Lower leg skin (tissue), 3 donors: ENCODE results near the gene ABCC1.

Experiments
- POLR2A ChIP-seq, 2 donors: fragments of 450-650 bp; IDR thresholded peaks; one replicate each; pipeline ENCODE4 v1.6.1; 2016 to 2017; ENCODE audit warnings: antibody characterized with exemption in 2 of 2, mild to moderate bottlenecking in 1 of 2, moderate library complexity in 1 of 2
- TF ChIP-seq, protein P1 (sequence below), 3 donors: fragments of 450-650 bp; IDR thresholded peaks; one replicate each; pipeline ENCODE4 v1.5.1; 2016; ENCODE audit warnings: antibody characterized with exemption in 3 of 3, mild to moderate bottlenecking in 3 of 3, moderate library complexity in 2 of 3

DNA sequence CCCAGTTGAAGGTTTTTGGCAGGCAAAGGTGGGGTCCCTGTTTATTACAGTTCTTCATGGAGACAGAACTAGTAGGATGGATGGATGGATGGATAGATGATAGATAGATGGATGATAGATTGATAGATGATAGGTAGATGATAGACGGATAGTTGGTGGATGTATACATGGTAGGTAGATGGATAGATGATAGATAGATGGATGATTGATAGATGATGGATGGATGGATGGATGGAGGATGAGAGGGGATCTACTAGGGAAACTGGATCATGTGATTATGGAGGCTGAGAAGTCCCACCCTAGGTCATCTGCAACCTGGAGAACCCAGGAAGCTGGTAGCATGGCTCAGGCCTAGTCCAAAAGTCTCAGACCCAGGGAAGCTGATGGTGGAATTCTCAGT lies 88.6 kb downstream of the ABCC1 start:
- no peak for TF ChIP-seq POLR2A (IDR thresholded peaks at IDR 0.05)
- TF ChIP-seq, protein P1, sequence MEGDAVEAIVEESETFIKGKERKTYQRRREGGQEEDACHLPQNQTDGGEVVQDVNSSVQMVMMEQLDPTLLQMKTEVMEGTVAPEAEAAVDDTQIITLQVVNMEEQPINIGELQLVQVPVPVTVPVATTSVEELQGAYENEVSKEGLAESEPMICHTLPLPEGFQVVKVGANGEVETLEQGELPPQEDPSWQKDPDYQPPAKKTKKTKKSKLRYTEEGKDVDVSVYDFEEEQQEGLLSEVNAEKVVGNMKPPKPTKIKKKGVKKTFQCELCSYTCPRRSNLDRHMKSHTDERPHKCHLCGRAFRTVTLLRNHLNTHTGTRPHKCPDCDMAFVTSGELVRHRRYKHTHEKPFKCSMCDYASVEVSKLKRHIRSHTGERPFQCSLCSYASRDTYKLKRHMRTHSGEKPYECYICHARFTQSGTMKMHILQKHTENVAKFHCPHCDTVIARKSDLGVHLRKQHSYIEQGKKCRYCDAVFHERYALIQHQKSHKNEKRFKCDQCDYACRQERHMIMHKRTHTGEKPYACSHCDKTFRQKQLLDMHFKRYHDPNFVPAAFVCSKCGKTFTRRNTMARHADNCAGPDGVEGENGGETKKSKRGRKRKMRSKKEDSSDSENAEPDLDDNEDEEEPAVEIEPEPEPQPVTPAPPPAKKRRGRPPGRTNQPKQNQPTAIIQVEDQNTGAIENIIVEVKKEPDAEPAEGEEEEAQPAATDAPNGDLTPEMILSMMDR (IDR thresholded peaks at IDR 0.05), result no peak
